Kidney tubule cell (primary cell): ENCODE measurements around the gene SAMD10.
"Not testable (repeated sequence)": the region's sequence is repeated elsewhere in the genome, so short reads cannot be mapped to it uniquely, and the experiment has no call there.

Experiments
- DNase-seq: peaks from one replicate; pipeline ENCODE4 v3.0.0-alpha.2; 2018; ENCODE audit warnings: low spot score

Gene SAMD10

GRCh38 chr20:64001607-64002011 lies 22.2 kb upstream of the SAMD10 start:
- DNase-seq: no peak

GRCh38 chr20:64000906-64001305 lies 21.5 kb upstream of the SAMD10 start:
- no peak for DNase-seq

- DNase-seq: no peak
These were observed 3.5 kb upstream of the SAMD10 start for GRCh38 chr20:63982937-63983336.

- peak; percentile 96 for DNase-seq
These were observed 1.6 kb upstream of the SAMD10 start, which contains the start of gene PRPF6 for GRCh38 chr20:63980806-63981728. Gene PRPF6 (plus strand): TSS chr20:63981132. CDS start chr20:63981246, 114 bp downstream.

DNA sequence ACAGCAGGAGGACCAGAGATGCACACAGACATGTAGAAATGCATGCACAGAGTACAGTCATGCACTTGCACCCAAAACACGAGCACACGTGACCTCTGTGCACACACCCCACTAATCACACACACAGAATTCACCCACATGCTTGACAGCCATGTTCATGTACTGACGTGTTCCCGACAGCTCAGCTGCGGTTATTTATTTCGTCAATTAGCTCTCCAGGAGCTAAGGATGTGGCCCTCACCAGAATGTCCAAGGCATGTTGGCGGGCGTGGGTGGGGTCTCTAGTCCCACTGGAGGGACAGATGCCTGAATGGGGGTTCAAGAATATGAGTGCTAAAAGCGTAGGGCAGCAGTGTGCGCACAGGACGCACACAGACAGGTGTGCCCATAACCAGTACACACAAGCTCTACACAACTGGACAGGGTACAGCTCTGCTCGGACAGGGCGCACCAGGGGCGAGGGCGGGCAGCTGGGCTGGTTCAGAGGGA lies 919 bp upstream of the SAMD10 start:
- DNase-seq: no peak

- DNase-seq: no peak
These were observed 249 bp downstream of the SAMD10 start for GRCh38 chr20:63979229-63979556.

DNA sequence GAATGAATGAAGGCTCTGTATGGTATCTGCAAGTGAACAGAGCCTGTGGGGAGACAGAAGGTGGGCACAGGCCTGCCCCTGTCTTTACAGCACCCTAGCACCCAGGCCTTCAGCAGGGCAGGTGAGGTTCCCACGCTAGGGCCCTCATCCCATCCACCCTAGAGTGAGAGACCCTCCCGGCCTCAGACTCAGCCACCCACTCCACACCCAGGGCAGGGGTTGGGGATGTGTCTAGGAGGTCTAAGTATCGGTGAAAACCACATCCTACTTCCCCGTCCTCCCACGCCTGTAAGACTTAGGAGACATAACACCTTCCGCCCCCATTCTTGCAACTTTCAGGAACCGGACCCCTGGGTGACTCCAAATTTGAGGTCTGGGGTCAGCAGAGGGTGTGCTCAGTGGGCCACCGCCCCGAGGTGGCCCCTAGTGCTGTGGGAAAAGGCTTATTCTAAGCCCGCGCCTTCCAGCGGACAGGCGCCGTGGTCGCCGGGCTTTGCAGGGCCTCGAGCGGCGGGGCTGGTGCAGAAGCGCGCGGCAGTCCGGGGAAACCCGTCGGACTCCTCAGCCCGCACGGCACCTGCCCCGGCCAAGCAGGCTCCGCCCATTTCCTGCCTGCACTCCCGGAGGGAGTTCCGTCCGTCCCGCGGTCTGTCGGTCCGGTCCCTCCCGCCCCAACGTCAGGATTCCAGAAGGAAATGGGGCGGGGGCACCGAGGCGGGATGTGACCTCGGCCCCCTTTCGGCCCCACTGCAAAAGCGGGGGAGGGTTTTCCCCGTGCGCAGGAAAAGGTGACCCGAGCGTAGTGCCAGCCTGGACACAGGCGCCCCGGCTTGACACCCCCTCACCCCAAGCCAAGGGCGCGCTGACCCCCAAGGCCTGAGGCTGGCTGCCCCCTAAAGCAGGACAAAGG lies 868 bp downstream of the SAMD10 start:
- peak; percentile 82 for DNase-seq

- peak; percentile 65 for DNase-seq
These were observed 1.6 kb downstream of the SAMD10 start for GRCh38 chr20:63977739-63978276.

- no peak for DNase-seq
These were observed 2.3 kb downstream of the SAMD10 start for GRCh38 chr20:63976980-63977738.

- DNase-seq: not testable (repeated sequence)
These were observed 2.9 kb downstream of the SAMD10 start for GRCh38 chr20:63976511-63976910.

DNA sequence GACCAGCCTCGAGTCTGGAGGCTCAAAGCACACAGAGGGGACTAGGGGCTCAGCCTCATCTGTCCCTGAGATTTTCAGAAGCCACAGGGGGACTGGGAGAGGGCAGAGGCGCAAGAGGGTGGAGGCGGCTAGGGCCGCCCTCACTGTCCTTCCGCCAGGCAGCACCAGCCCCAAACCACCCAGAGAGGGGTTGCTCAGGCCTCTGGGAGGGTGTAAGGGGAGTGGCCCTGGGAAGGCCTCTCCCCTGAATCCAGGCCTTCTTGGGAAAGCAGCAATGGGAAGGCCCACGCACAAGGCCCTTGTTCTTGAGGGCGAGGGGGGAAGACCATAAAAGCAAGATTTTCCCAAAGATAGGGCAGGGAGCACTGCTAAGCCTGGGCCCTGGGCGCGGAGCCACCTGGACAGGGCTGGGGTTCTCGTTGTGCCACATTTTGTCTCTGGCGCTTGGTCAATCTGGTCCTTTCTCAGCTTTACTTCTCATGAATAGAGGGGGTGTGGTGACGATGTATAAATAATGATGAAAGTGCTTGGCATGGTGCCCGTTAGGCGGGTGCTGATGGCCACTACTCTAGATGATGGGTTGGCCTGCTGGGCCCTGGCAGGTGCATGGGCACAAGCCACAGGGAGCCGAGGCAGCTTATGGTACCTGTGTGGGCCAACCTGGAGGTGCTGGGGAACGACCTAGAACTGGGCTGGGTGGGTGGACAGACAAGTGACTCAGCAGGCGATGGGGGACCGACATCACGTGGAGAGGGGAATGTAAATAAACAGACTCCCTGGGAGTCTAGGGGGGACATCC lies 4.8 kb downstream of the SAMD10 start:
- DNase-seq: no peak

DNA sequence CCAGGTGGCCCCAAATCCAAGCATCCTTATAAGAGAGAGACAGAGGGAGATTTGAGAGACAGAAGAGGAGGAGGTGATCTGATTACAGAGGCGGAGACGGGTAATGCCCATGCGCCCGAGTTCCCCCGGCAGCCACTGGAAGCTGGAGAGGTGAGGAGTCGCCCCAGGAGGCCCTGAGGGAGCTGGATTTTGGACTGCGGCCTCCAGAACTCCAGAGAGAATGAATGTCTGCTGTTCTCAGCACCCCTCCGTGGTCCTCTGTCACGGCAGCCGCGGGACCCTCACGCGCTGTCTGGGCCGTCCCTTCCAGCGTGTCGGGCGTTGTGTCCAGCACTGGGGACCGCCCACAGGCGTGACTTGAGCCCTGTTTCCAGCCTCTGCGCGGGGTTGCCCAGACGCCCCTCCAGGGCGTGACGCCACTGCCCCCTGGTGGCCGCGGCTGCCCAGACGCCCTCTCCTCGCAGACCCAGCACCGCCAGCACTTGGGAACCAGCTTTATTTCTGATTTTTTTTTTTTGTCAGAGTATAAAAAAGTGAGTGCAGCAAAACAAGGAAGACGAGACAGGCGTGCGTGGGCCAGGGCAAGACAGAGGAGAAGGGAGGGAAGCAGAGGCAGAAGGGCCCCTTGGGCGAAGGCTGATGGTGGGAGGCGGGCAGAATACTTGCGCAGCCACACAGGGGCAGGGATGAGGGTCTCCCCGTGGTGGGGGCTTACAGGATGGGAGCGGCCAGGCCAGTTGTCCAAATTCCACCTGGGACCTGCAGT lies 5.6 kb downstream of the SAMD10 start:
- peak; percentile 83 for DNase-seq

DNA sequence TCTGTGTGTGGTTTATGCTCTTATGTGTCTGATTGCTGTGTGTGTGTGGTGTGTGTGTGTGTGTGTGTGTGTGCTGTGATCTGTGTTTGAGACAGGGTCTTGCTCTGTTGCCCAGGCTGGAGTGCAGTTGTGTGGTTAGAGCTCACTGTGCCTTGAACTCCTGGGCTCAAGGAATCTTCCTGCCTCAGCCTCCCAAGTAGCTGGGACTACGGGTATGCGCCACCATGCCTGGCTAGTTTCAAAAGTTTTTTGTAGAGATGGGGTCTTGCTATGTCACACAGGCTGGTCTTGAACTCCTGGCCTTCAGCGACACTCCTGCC lies 6.3 kb downstream of the SAMD10 start:
- no peak for DNase-seq

GRCh38 chr20:63972312-63973159 lies 6.9 kb downstream of the SAMD10 start:
- DNase-seq: no peak

DNA sequence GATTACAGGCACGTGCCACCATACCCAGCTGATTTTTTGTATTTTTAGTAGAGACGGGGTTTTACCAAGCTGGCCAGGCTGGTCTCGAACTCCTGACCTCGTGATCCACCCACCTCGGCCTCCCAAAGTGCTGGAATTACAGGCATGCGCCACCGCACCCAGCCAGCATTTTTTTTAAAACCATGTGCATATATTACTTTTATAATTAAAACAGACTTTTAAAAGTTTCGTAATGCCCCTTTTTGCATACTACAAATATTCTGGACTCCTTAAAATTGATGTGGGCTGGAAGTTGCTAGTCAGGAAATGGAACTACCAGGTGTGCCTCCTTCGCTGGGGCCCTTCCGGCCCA lies 7.5 kb downstream of the SAMD10 start:
- DNase-seq: not testable (repeated sequence)

- DNase-seq: no peak
These were observed 8.6 kb downstream of the SAMD10 start for GRCh38 chr20:63970714-63971431.

- DNase-seq: peak; percentile 61
These were observed 9.4 kb downstream of the SAMD10 start, which contains the start of gene ZNF512B for GRCh38 chr20:63969838-63970713. Gene ZNF512B (minus strand): TSS chr20:63969930. CDS start chr20:63967950, 1,980 bp downstream.
